ENCODE data around the gene DENND5A. TPM values are rescaled to one million over a fixed set of nuclear protein-coding genes. Genes with fewer than 3 reads are reported as not detected.
"Not testable (repeated sequence)": the region's sequence is repeated elsewhere in the genome, so short reads cannot be mapped to it uniquely, and the experiment has no call there.

The DENND5A gene
- total RNA-seq, 4 donors from 2014 or later: 103 to 135 (median 108) TPM

DNA sequence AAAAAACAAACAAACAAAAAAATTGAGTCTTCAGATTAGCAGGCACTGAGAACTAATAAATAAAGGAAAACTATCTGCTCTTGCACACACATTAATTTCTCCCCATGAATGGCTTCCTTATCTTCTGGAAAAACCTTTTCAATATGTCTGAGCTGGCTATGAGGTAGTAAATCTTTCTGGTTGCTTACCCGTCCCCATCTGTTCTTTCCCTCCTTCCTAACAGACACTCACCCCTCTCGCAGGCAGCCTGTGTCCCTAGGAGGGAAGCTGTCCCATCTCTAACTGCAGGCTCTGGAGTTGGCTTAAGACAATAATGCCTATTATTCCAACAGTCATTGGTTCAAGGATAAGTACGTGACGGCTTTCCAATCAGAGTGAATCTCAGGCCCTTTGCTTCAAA lies 165.5 kb downstream of the DENND5A start:
- Histone ChIP-seq H3K27me3 (no peaks in the 10 kb centered on the region), H3K4me1 (no peaks in the 10 kb centered on the region), H3K36me3 (no peaks in the 10 kb centered on the region), H3K27ac (replicated peaks in 1 of 4) (no peak overlapping the region), H3K9me3 (no peaks in the 10 kb centered on the region), H3K4me3 (no peak overlapping the region)
- intact Hi-C loops (cut with DNase I): no loop called here
- peak; percentile 86 for DNase-seq (ENCODE audit: extremely low spot score)
- no peak for TF ChIP-seq POLR2A (IDR thresholded peaks at IDR 0.05; ENCODE audit: low read depth)
- TF ChIP-seq, protein P1, sequence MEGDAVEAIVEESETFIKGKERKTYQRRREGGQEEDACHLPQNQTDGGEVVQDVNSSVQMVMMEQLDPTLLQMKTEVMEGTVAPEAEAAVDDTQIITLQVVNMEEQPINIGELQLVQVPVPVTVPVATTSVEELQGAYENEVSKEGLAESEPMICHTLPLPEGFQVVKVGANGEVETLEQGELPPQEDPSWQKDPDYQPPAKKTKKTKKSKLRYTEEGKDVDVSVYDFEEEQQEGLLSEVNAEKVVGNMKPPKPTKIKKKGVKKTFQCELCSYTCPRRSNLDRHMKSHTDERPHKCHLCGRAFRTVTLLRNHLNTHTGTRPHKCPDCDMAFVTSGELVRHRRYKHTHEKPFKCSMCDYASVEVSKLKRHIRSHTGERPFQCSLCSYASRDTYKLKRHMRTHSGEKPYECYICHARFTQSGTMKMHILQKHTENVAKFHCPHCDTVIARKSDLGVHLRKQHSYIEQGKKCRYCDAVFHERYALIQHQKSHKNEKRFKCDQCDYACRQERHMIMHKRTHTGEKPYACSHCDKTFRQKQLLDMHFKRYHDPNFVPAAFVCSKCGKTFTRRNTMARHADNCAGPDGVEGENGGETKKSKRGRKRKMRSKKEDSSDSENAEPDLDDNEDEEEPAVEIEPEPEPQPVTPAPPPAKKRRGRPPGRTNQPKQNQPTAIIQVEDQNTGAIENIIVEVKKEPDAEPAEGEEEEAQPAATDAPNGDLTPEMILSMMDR (IDR thresholded peaks at IDR 0.05): no peak
- TF ChIP-seq EP300 (IDR thresholded peaks at IDR 0.05): no peak
- no peak for TF ChIP-seq POLR2AphosphoS5 (IDR thresholded peaks at IDR 0.05)
- WGBS: 91% methylated on average over 4 of the region's 4 CpGs

DNA sequence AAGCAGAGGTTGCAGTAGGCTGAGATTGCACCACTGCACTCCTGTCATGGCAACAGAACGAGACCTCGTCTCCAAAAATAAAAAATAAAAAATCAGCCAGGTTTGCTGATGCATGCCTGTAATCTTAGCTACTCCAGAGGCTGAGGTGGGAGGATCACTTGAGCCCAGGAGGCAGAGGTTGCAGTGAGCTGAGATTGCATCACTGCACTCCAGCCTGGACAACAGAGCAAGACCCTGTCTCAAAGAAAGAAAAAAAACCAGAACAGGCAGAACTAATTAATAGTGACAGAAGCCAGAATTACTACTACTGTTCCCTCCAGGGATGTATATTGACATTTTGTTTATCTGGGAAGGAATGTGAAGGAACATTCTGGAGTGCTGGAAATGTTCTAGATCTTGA lies 166.7 kb downstream of the DENND5A start:
- WGBS: 89% methylated on average over 2 of the region's 2 CpGs
- H3K4me1 ChIP-seq; H3K9me3 ChIP-seq; H3K27me3 ChIP-seq; H3K4me3 ChIP-seq; intact Hi-C loops (cut with DNase I); H3K36me3 ChIP-seq; H3K27ac ChIP-seq (replicated peaks in 1 of 4): not testable (repeated sequence)
- DNase-seq (ENCODE audit: extremely low spot score): peak; percentile 21

DNA sequence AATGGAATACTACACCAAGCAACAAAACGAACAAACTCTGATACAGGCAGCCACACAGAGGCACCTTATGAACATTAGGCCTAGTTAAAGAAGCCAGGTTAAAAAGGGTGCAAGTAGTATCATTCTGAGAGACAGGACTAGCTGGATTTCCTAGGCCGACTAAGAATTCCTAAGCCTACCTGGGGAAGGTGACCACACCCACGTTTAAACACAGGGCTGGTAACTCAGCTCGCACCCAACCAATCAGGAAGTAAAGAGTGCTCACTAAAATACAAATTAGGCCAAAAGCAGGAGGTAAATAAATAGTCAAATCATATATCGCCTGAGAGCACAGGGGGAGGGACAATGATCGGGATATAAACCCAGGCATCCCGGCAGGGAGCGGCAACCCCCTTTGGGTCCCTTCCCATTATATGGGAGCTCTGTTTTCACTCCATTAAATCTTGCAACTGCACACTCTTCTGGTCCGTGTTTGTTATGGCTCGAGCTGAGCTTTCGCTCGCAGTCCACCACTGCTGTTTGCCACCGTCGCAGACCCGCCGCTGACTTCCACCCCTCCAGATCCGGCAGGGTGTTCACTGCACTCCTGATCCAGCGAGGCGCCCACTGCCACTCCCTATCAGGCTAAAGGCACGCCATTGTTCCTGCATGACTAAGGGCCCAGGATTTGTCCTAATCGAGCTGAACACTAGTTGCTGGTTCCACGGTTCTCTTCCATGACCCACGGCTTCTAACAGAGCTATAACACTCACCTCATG lies 167.8 kb downstream of the DENND5A start:
- intact Hi-C loops (cut with DNase I); H3K4me3 ChIP-seq; H3K9me3 ChIP-seq; H3K36me3 ChIP-seq; H3K27me3 ChIP-seq; H3K4me1 ChIP-seq; H3K27ac ChIP-seq (replicated peaks in 1 of 4): not testable (repeated sequence)
- DNase-seq (ENCODE audit: extremely low spot score): peak; percentile 37
- 94% methylated on average over 23 of the region's 23 CpGs for WGBS

DNA sequence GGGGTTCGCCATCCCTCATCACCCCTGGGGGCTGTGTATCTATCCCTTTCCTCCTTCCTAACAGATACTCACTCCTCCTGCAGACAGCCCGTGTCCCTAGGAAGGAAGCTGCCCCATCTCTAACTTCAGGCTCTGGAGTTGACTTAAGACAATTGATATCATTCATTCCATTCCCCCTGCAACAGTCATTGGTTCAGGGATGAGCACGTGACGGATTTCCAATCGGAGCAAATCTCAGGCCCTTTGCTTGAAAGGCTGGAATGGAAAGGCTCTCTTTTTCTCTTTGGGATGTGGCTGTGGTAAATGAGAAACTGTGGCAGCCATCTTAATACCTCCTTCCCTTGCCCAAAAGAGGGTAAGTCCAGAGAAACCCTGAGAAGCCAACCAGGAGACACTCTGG lies 168.7 kb downstream of the DENND5A start:
- Histone ChIP-seq H3K9me3 (no peaks in the 10 kb centered on the region), H3K27ac (replicated peaks in 1 of 4) (no peak overlapping the region), H3K4me1 (peaks cover 4 to 10% (median 7%) of the 10 kb centered on the region in 4 donors), H3K27me3 (no peaks in the 10 kb centered on the region), H3K36me3 (no peaks in the 10 kb centered on the region), H3K4me3 (no peak overlapping the region)
- DNase-seq (ENCODE audit: extremely low spot score): peak; percentile 70
- 94% methylated on average over 5 of the region's 5 CpGs for WGBS
- TF ChIP-seq, protein P1 (IDR thresholded peaks at IDR 0.05): no peak
- no peak for TF ChIP-seq POLR2AphosphoS5 (IDR thresholded peaks at IDR 0.05)
- no peak for TF ChIP-seq POLR2A (IDR thresholded peaks at IDR 0.05; ENCODE audit: low read depth)
- TF ChIP-seq EP300 (IDR thresholded peaks at IDR 0.05): no peak
- intact Hi-C loops (cut with DNase I): no loop called here

DNA sequence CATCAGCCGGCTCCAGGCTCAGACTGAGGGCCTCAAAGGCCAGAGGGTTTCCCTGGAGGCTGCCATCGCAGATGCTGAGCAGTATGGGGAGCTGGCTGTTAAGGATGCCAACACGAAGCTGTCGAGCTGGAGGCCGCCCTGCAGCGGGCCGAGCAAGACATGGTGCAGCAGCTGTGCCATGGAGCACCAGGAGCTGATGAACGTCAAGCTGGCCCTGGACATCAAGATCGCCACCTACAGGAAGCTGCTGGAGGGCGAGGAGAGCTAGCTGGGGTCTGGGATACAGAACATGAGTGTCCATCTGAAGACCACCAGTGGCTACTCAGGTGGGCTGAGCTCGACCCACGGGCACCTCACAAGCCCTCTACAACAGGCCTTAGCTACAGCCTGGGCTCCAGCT lies 169.7 kb downstream of the DENND5A start:
- no peak for TF ChIP-seq POLR2AphosphoS5 (IDR thresholded peaks at IDR 0.05)
- TF ChIP-seq, protein P1 (IDR thresholded peaks at IDR 0.05): peak in 1 of 3 experiments; percentile 15
- TF ChIP-seq POLR2A (IDR thresholded peaks at IDR 0.05; ENCODE audit: low read depth): no peak
- no peak for TF ChIP-seq EP300 (IDR thresholded peaks at IDR 0.05)
- H3K27me3 ChIP-seq: peaks cover 0 to 7% (median 0%) of the 10 kb centered on the region in 4 donors
- peaks cover 9 to 19% (median 15%) of the 10 kb centered on the region in 4 donors for H3K4me1 ChIP-seq
- H3K27ac ChIP-seq (replicated peaks in 1 of 4): no peak overlapping the region
- peak; percentile 72 for DNase-seq (ENCODE audit: extremely low spot score)
- H3K9me3 ChIP-seq: no peaks in the 10 kb centered on the region
- no peak overlapping the region for H3K4me3 ChIP-seq
- 90% methylated on average over 9 of the region's 12 CpGs for WGBS
- no peaks in the 10 kb centered on the region for H3K36me3 ChIP-seq
- intact Hi-C loops (cut with DNase I): no loop called here

DNA sequence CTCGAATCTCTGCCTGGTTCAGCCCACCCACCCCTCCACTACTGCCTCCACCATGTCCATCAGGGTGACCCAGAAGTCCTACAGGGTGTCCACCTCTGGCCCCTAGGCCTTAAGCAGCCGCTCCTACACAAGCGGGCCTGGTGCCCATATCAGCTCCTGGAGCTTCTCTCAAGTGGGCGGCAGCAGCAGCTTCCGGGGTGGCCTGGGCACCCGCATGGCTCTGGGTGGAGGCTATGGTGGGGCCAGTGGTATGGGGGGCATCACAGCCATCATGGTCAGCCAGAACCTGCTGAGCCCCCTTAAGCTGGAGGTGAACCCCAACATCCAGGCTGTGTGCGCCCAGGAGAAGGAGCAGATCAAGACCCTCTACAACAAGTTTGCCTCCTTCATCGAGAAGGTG lies 170.7 kb downstream of the DENND5A start:
- Histone ChIP-seq H3K36me3 (no peaks in the 10 kb centered on the region), H3K27ac (replicated peaks in 1 of 4) (no peak overlapping the region), H3K4me3 (no peak overlapping the region), H3K27me3 (peaks cover 0 to 7% (median 0%) of the 10 kb centered on the region in 4 donors), H3K4me1 (peaks cover 9 to 19% (median 15%) of the 10 kb centered on the region in 4 donors), H3K9me3 (no peaks in the 10 kb centered on the region)
- TF ChIP-seq POLR2AphosphoS5 (IDR thresholded peaks at IDR 0.05): no peak
- TF ChIP-seq EP300 (IDR thresholded peaks at IDR 0.05): no peak
- TF ChIP-seq POLR2A (IDR thresholded peaks at IDR 0.05; ENCODE audit: low read depth): no peak
- TF ChIP-seq, protein P1 (IDR thresholded peaks at IDR 0.05): no peak
- DNase-seq (ENCODE audit: extremely low spot score): peak; percentile 55
- intact Hi-C loops (cut with DNase I): no loop called here
- 96% methylated on average over 5 of the region's 8 CpGs for WGBS

All from esophagus muscularis mucosa (tissue), 4 donors.